SU-DHL-6 (cell line): ENCODE results near the gene TADA2B.

Experiments
- CTCF ChIP-seq: fragments of 200-600 bp; sonication (generic); IDR thresholded peaks from one replicate; pipeline ENCODE4 v1.5.1; 2017; ENCODE audit warnings: antibody characterized with exemption, mild to moderate bottlenecking, low read length, moderate library complexity; ENCODE audit not compliant: insufficient read depth, poor library complexity, severe bottlenecking
- EZH2phosphoT487 ChIP-seq: fragments of 200-600 bp; sonication (generic), shearing (Covaris generic); conservative IDR thresholded peaks from 2 replicates; pipeline ENCODE4 v1.6.1; 2018; ENCODE audit warnings: mild to moderate bottlenecking, antibody characterized with exemption, low read length, moderate library complexity, mixed read lengths

DNA sequence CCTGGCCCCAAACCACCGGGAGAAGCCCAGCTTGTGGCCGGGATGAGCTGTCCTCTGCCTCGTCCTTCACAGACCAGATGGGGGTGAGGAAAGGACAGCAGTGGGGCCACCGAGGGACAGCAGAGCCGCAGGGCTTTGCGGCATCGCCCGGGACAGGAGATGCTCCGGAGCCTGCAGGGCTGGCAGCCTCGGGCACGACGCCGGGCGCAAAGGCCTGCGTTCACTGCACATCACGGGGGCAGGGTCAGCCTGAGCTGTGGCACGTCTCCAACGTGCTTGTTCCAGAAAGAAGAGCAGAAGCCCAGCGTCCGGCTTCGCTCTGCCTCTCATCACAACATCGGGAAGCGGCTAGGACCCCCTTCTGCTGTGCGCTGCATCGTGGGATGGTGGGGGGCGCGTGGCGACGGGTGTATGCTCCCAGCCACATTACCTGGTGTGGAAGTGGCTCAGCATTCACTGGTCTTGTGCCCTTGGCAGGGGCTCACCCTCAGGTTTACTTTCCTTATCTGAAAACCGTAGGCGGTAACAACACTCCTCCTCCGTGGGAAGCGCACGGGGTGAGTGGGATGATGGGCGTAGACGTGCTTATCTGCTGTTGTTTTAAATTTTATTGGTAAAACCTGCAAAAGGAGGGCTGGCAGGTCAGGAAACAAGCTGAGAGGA is 7.4 kb downstream of the TADA2B start:
- TF ChIP-seq CTCF = no peak
- TF ChIP-seq EZH2phosphoT487 = no peak
